NCI-H146 treated with DMSO at 0.1 percent for 48 hours (cell line): Measurements from ENCODE around the gene AKAP6.
"Not testable (repeated sequence)": the region's sequence is repeated elsewhere in the genome, so short reads cannot be mapped to it uniquely, and the experiment has no call there.

Experiments used
- DNase-seq: peaks from one replicate; lab custom pipeline; 2025; ENCODE audit not compliant: unreplicated experiment; lab: John Stamatoyannopoulos, UW

The AKAP6 gene

GRCh38 chr14:32443890-32444661, 115.0 kb downstream of the AKAP6 start:
- no peak for DNase-seq

- DNase-seq, result no peak
Measured at GRCh38 chr14:32447371-32447770, 118.3 kb downstream of the AKAP6 start.

- DNase-seq, result no peak
Measured at GRCh38 chr14:32449648-32450047, 120.5 kb downstream of the AKAP6 start.

GRCh38 chr14:32450919-32451675, 122.0 kb downstream of the AKAP6 start:
- no peak for DNase-seq

GRCh38 chr14:32453857-32454810, 125.0 kb downstream of the AKAP6 start:
- DNase-seq, result no peak

- no peak for DNase-seq
Measured at GRCh38 chr14:32457213-32457920, 128.3 kb downstream of the AKAP6 start.

GRCh38 chr14:32458720-32459119, 129.6 kb downstream of the AKAP6 start:
- DNase-seq, result no peak

- no peak for DNase-seq
Measured at GRCh38 chr14:32460267-32460666, 131.2 kb downstream of the AKAP6 start.

GRCh38 chr14:32462553-32462952, 133.5 kb downstream of the AKAP6 start:
- not testable (repeated sequence) for DNase-seq

GRCh38 chr14:32468955-32469354, 139.9 kb downstream of the AKAP6 start:
- DNase-seq, result no peak

GRCh38 chr14:32469388-32470160, 140.5 kb downstream of the AKAP6 start:
- DNase-seq, result peak; percentile 25

- no peak for DNase-seq
Measured at GRCh38 chr14:32470161-32470715, 141.1 kb downstream of the AKAP6 start.

GRCh38 chr14:32471181-32471580, 142.1 kb downstream of the AKAP6 start:
- no peak for DNase-seq

GRCh38 chr14:32472076-32472475, 143.0 kb downstream of the AKAP6 start:
- DNase-seq, result no peak

GRCh38 chr14:32472512-32473463, 143.7 kb downstream of the AKAP6 start:
- DNase-seq, result peak; percentile 12

GRCh38 chr14:32473464-32473855, 144.4 kb downstream of the AKAP6 start:
- no peak for DNase-seq

- no peak for DNase-seq
Measured at GRCh38 chr14:32474478-32475195, 145.5 kb downstream of the AKAP6 start.

- DNase-seq, result no peak
Measured at GRCh38 chr14:32476532-32476931, 147.4 kb downstream of the AKAP6 start.
